SKM-1 (cell line): ENCODE measurements around the gene PRKAR1B.

ENCODE experiments used
- DNase-seq: peaks from one replicate; lab custom pipeline; 2025; ENCODE audit not compliant: unreplicated experiment; lab: John Stamatoyannopoulos, UW

Gene PRKAR1B

GRCh38 chr7:527723-528122, 199.4 kb downstream of the PRKAR1B start:
- DNase-seq, result no peak

GRCh38 chr7:526460-527034, 200.5 kb downstream of the PRKAR1B start:
- no peak for DNase-seq

- no peak for DNase-seq
Observed at GRCh38 chr7:525740-526139, 201.3 kb downstream of the PRKAR1B start.

- no peak for DNase-seq
Observed at GRCh38 chr7:524800-525199, 202.3 kb downstream of the PRKAR1B start.

- DNase-seq, result no peak
Observed at GRCh38 chr7:523347-524336, 203.4 kb downstream of the PRKAR1B start.

GRCh38 chr7:522951-523314, 204.1 kb downstream of the PRKAR1B start:
- no peak for DNase-seq

- no peak for DNase-seq
Observed at GRCh38 chr7:522071-522950, 204.8 kb downstream of the PRKAR1B start.

- DNase-seq, result no peak
Observed at GRCh38 chr7:521221-522070, 205.6 kb downstream of the PRKAR1B start.

GRCh38 chr7:520503-521161, 206.4 kb downstream of the PRKAR1B start:
- DNase-seq, result no peak

GRCh38 chr7:519484-520390, 207.3 kb downstream of the PRKAR1B start, which contains the start of gene PDGFA:
Gene PDGFA, minus strand, starts transcription at chr7:519846. Its CDS starts 845 bp downstream, at chr7:519001.
- no peak for DNase-seq

- DNase-seq, result no peak
Observed at GRCh38 chr7:518630-519483, 208.2 kb downstream of the PRKAR1B start.

GRCh38 chr7:517774-518629, 209.1 kb downstream of the PRKAR1B start:
- no peak for DNase-seq

- DNase-seq, result no peak
Observed at GRCh38 chr7:516606-517456, 210.2 kb downstream of the PRKAR1B start.

- no peak for DNase-seq
Observed at GRCh38 chr7:516216-516605, 210.9 kb downstream of the PRKAR1B start.

GRCh38 chr7:515628-516027, 211.5 kb downstream of the PRKAR1B start:
- no peak for DNase-seq
